Smooth muscle cell of the pulmonary artery (primary cell): Measurements from ENCODE around the gene MT3. TPM values are rescaled to one million over a fixed set of nuclear protein-coding genes. Genes with fewer than 3 reads are reported as not detected.

Experiments used
- total RNA-seq: library from RNA; depleted of rRNA; stranded (reverse); fragments of >200 nt; gene quantifications from 2 replicates; pipeline ENCODE4 v1.2.3, GENCODE V29; 2014

MT3 gene
- 0.59 TPM in 2 replicates for total RNA-seq

DNA sequence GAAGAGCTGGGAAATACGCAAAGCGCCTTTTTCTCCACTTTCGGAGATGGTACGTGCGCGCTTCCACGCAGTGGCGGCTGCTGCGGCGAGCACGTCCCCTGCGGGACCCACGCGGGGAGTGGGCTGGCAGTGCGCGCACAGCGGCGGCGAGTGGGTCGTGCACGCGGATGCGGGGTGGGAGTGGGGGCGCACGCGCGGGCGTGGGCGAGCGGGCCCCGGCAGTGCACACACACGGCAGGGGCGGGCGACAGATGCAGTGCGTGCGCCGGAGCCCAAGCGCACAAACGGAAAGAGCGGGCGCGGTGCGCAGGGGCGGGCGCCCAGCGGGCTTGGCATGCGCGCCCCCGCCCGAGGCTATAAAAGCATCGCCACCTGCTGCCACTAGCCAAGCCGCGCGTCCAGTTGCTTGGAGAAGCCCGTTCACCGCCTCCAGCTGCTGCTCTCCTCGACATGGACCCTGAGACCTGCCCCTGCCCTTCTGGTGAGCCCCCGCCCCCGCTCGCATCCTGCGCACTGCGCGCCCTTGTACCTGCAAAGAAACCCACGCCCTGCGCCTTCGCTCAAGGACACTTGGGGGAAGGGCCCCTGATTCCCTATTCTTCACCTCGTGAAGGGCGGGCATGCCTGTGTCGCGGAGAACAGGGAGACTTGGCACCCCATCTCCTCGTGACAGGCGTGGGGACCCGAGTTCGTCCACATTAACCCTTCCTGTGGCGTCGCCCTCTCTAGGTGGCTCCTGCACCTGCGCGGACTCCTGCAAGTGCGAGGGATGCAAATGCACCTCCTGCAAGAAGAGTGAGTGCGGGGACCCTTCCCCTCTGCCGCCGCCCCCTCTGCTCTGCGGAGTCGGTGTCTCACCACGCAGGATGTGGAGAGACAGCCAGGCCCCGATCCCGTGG lies at the start of gene MT3:
Gene MT3 (plus strand): TSS at position 388 of the 899 bp plus-strand sequence. CDS start 63 bp downstream, at position 451.

DNA sequence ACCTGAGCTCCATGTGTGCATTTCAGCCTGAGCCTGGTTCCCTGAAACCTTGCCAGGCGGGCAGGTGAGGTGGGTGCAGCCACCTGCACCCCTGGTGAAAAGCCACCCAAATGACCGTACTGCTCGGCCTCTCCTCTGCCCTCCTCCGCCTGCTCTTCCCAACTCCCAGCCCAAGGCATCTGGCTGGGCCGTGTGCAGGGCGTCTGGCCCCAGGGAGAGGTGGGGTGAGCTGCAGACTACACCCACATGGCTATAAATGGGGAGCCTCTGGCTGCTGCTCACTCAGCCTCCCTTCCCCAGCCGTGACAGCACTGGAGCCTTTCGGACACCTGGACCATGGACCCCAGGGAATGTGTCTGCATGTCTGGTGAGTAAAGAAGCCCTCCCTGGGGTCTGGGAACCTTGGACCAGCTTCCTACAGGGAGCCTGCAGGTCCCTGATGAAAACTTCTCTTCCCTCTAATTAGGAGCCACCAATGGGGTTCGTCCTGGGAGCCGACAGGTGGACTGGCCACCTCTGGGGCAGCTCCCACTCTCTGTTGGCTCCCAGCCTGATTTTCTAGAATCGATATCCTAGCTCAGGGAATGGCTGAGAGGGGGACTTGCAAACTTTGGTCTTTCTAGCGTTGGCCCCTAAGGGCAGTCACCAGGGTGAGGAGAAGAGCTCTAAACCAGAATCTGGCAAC lies 24.4 kb upstream of the MT3 start, which contains the start of gene MT4:
Gene MT4 (plus strand): TSS at position 281 of the 685 bp plus-strand sequence. CDS start 56 bp downstream, at position 337.

DNA sequence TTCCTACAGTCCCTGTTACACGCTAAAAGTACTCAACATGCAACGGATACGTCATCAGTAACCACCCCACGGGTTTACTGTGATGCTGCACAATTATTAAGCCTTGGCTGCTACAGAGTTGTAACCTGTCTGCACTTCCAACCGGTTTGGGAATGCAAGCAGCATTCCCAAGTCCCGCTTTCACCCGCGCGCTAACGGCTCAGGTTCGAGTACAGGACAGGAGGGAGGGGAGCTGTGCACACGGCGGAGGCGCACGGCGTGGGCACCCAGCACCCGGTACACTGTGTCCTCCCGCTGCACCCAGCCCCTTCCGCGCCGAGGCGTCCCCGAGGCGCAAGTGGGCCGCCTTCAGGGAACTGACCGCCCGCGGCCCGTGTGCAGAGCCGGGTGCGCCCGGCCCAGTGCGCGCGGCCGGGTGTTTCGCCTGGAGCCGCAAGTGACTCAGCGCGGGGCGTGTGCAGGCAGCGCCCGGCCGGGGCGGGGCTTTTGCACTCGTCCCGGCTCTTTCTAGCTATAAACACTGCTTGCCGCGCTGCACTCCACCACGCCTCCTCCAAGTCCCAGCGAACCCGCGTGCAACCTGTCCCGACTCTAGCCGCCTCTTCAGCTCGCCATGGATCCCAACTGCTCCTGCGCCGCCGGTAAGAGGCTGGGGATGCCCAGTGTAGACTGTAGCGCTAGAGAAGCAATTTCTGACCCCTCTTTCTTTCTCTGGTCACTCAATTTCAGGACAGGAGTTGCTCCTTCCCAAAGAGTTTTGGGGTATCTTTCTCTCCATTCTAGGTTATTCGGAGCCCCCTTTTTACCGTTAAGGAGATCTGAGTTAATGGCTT lies 18.9 kb downstream of the MT3 start, which contains the start of gene MT2A:
Gene MT2A (plus strand): TSS at position 542 of the 833 bp plus-strand sequence. CDS start 72 bp downstream, at position 614.

DNA sequence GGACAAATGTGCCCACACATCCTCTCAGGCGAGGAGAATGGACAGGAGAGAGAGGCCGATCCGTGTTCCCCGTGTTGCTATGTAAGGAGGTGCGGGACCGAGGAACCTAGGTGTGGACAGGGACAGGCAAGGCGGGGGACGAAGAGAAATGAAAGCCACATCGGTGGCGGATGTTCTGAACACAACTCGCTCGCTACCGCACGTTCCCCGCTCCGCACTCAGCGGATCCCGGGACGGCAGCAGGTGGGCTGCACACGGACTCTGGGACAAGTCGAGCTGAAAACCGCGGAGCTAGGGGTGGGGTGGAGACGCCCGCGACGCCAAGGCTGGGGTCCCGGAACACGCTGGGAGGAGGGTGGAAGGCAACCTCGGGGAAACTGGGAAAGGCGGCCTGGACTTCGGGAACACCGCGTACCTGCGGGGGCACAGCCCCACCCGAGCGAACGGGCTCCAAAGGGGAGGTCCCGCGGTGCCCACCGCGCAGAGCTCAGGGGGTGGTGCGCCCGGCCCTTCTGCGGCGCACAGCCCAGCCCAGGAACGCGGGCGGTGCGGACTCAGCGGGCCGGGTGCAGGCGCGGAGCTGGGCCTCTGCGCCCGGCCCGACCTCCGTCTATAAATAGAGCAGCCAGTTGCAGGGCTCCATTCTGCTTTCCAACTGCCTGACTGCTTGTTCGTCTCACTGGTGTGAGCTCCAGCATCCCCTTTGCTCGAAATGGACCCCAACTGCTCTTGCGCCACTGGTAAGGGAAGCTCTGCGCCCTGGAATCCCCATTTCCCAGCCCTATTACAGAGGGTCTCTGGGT lies 36.0 kb downstream of the MT3 start, which contains the start of gene MT1E:
Gene MT1E (plus strand): TSS at position 642 of the 803 bp plus-strand sequence. CDS start 71 bp downstream, at position 713.

DNA sequence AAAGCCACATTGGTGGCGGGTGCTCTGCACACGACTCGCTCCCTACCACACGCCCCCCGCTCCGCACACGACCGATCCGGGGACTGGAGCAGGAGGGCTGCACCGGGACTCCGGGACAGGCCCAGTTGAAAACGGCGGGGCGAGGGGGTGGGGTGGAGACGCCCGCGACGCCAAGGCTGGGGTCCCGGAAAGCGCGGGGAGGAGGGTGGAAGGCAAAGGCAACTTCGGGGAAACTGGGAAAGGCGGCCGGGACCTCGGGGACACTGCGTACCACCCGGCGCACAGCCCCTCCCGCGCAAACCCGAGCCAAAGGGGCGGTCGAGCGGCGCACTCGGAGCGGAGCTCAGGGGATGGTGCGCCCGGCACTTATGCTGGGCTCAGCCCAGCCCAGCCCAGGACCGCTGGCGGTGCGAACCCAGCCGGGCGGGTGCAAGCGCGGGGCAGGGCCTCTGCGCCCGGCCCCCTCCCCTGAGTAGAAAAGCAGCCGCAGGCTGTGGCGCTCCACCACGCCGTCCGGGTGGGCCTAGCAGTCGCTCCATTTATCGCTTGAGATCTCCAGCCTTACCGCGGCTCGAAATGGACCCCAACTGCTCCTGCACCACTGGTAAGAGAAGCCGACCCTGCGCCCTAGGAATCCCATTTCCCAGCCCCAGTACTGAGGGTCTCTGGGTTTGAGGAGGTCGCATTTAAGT lies 43.0 kb downstream of the MT3 start, which contains the start of gene MT1M:
Gene MT1M (plus strand): TSS at position 504 of the 692 bp plus-strand sequence. CDS start 73 bp downstream, at position 577.

DNA sequence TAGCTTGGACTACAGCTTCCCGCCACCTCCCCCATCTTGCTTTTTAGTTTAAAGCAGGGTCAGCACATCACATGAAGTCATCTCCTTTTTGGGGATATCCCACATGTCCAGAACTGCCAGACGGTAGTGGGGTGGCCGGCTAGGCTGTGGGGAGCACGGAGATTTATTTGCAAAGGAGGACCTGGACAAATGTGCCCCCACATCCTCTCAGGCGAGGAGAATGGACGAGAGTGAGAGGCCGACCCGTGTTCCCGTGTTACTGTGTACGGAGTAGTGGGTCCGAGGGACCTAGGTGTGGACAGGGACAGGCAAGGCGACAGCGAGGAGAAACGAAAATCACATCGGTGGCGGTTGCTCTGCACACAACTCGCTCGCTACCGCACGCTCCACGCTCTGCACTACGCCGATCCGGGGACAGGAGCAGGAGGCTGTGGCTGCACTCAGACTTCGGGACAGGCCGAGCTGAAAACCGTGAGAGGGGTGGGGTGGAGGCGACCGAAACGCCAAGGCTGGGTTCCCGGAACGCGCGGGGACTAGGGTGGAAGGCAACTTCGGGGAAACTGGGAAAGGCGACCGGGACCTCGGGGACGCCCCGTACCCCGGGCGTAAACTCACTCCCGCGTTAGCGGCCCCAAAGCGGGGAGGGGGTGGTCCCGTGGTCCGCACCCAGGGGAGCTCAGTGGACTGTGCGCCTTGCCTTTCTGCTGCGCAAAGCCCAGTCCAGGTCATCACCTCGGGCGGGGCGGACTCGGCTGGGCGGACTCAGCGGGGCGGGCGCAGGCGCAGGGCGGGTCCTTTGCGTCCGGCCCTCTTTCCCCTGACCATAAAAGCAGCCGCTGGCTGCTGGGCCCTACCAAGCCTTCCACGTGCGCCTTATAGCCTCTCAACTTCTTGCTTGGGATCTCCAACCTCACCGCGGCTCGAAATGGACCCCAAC lies 48.8 kb downstream of the MT3 start, which contains the start of gene MT1A:
Gene MT1A (plus strand): TSS at position 853 of the 937 bp plus-strand sequence. CDS start 73 bp downstream, at position 926.

Other genes starting within 250 kb of the MT3 start
- 285 and 317 TPM in 2 replicates for gene AMFR, start 164.0 kb upstream of the MT3 start, total RNA-seq
- gene NUDT21, start 138.2 kb upstream of the MT3 start, total RNA-seq = 59.6 and 129 TPM in 2 replicates
- 97.6 and 100.0 TPM in 2 replicates for gene OGFOD1, start 138.0 kb upstream of the MT3 start, total RNA-seq
- gene BBS2, start 69.5 kb upstream of the MT3 start, total RNA-seq = 46.3 and 47.3 TPM in 2 replicates
- gene MT4, start 24.5 kb upstream of the MT3 start, total RNA-seq = not detected in 2 replicates
- gene MT2A, start 19.1 kb downstream of the MT3 start, total RNA-seq = 92.7 and 183 TPM in 2 replicates
- gene MT1E, start 36.3 kb downstream of the MT3 start, total RNA-seq = 86.1 and 156 TPM in 2 replicates
- gene MT1M, start 43.1 kb downstream of the MT3 start, total RNA-seq = 1.5 TPM in 1 of 2 replicates, not detected in the other
- 1.1 TPM in 1 of 2 replicates, not detected in the other for gene MT1A, start 49.1 kb downstream of the MT3 start, total RNA-seq
- gene MT1B, start 62.4 kb downstream of the MT3 start, total RNA-seq = not detected in 2 replicates
- 2.0 TPM in 1 of 2 replicates, not detected in the other for gene MT1F, start 68.4 kb downstream of the MT3 start, total RNA-seq
- 1.3 TPM in 1 of 2 replicates, not detected in the other for gene MT1G, start 78.5 kb downstream of the MT3 start, total RNA-seq
- not detected in 2 replicates for gene MT1H, start 80.3 kb downstream of the MT3 start, total RNA-seq
- 16.5 and 18.4 TPM in 2 replicates for gene MT1X, start 92.9 kb downstream of the MT3 start, total RNA-seq
- 45.2 and 55.7 TPM in 2 replicates for gene NUP93, start 140.6 kb downstream of the MT3 start, total RNA-seq